DOHH2 (cell line): ENCODE measurements around the gene IGDCC3.

Source experiments
- H3F3A ChIP-seq: fragments of 200-600 bp; sonication (generic), shearing (Covaris generic); 2 replicates; pipeline ENCODE4 v1.6.0; 2016; ENCODE audit warnings: antibody characterized with exemption, mild to moderate bottlenecking; ENCODE audit not compliant: control insufficient read depth, insufficient read depth
- H3K27ac ChIP-seq: fragments of 200-600 bp; sonication (generic); 2 replicates; pipeline ENCODE4 v1.5.1; 2014; ENCODE audit warnings: low read depth, mild to moderate bottlenecking, low read length, moderate library complexity
- H3K27me3 ChIP-seq: fragments of 200-600 bp; sonication (generic); 2 replicates; pipeline ENCODE4 v1.6.1; 2014; ENCODE audit warnings: mild to moderate bottlenecking, low read length, mixed read lengths; ENCODE audit not compliant: control insufficient read depth
- H3K36me3 ChIP-seq: fragments of 200-600 bp; sonication (generic); 2 replicates; pipeline ENCODE4 v1.6.1; 2014; ENCODE audit warnings: mild to moderate bottlenecking, low read length, moderate library complexity, mixed read lengths; ENCODE audit not compliant: control insufficient read depth
- H3K4me1 ChIP-seq: fragments of 200-600 bp; sonication (generic); 2 replicates; pipeline ENCODE4 v1.6.1; 2014; ENCODE audit warnings: mild to moderate bottlenecking, low read length, mixed read lengths; ENCODE audit not compliant: control insufficient read depth
- H3K4me2 ChIP-seq: fragments of 200-600 bp; sonication (generic); 2 replicates; pipeline ENCODE4 v1.6.0; 2014; ENCODE audit warnings: mild to moderate bottlenecking, low read length, moderate library complexity
- H3K4me3 ChIP-seq: fragments of 200-600 bp; sonication (generic); 2 replicates; pipeline ENCODE4 v1.5.1; 2014; ENCODE audit warnings: mild to moderate bottlenecking, low read length, mixed read lengths
- H3K79me2 ChIP-seq: fragments of 200-600 bp; sonication (generic); 2 replicates; pipeline ENCODE4 v1.6.1; 2014; ENCODE audit warnings: mild to moderate bottlenecking, low read length, mixed read lengths; ENCODE audit not compliant: control insufficient read depth
- H3K9me2 ChIP-seq: fragments of 200-600 bp; sonication (generic); replicated peaks from 2 replicates; pipeline ENCODE4 v1.6.1; 2014; ENCODE audit warnings: mild to moderate bottlenecking, low read length, mixed read lengths; ENCODE audit not compliant: control insufficient read depth
- H3K9me3 ChIP-seq: fragments of 200-600 bp; sonication (generic); 2 replicates; pipeline ENCODE4 v1.6.1; 2014; ENCODE audit warnings: antibody characterized with exemption, low read length, mixed read lengths; ENCODE audit not compliant: control insufficient read depth, insufficient read depth
- H4K20me1 ChIP-seq: fragments of 200-600 bp; sonication (generic); 2 replicates; pipeline ENCODE4 v1.6.0; 2014; ENCODE audit warnings: low read depth, mild to moderate bottlenecking, antibody characterized with exemption, low read length, moderate library complexity; ENCODE audit not compliant: control insufficient read depth, insufficient read depth
- EZH2phosphoT487 ChIP-seq: fragments of 200-600 bp; sonication (generic); IDR thresholded peaks from 2 replicates; pipeline ENCODE4 v1.6.1; 2017; ENCODE audit warnings: borderline replicate concordance, mild to moderate bottlenecking, antibody characterized with exemption, low read length, moderate library complexity, mixed read lengths
- TF ChIP-seq, protein P1 (sequence below): fragments of 200-600 bp; sonication (generic); IDR thresholded peaks from one replicate; pipeline ENCODE4 v1.5.1; 2014; ENCODE audit warnings: antibody characterized with exemption, mild to moderate bottlenecking, low read depth, low read length; ENCODE audit not compliant: poor library complexity, severe bottlenecking

Gene IGDCC3

GRCh38 chr15:65309882-65310418 is 67.9 kb downstream of the IGDCC3 start:
- Histone ChIP-seq H3K9me2 (no peaks in the 10 kb centered on the region), H3K9me3 (no peaks in the 10 kb centered on the region), H3K4me1 (peaks cover 14% of the 10 kb centered on the region), H3K27me3 (no peaks in the 10 kb centered on the region; the same call in 1 of the 2 replicates), H3K79me2 (no peaks in the 10 kb centered on the region), H3K4me3 (no peak overlapping the region), H3F3A (peaks cover 19% of the 10 kb centered on the region), H3K27ac (no peak overlapping the region), H3K36me3 (no peaks in the 10 kb centered on the region), H3K4me2 (no peak overlapping the region), H4K20me1 (no peaks in the 10 kb centered on the region)
- TF ChIP-seq, protein P1, sequence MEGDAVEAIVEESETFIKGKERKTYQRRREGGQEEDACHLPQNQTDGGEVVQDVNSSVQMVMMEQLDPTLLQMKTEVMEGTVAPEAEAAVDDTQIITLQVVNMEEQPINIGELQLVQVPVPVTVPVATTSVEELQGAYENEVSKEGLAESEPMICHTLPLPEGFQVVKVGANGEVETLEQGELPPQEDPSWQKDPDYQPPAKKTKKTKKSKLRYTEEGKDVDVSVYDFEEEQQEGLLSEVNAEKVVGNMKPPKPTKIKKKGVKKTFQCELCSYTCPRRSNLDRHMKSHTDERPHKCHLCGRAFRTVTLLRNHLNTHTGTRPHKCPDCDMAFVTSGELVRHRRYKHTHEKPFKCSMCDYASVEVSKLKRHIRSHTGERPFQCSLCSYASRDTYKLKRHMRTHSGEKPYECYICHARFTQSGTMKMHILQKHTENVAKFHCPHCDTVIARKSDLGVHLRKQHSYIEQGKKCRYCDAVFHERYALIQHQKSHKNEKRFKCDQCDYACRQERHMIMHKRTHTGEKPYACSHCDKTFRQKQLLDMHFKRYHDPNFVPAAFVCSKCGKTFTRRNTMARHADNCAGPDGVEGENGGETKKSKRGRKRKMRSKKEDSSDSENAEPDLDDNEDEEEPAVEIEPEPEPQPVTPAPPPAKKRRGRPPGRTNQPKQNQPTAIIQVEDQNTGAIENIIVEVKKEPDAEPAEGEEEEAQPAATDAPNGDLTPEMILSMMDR, result no peak
- TF ChIP-seq EZH2phosphoT487, result no peak

GRCh38 chr15:65307978-65308377 is 69.8 kb downstream of the IGDCC3 start:
- no peaks in the 10 kb centered on the region for H3K9me2 ChIP-seq
- H3K4me2 ChIP-seq, result no peak overlapping the region
- H3K9me3 ChIP-seq, result no peaks in the 10 kb centered on the region
- H3K27ac ChIP-seq, result no peak overlapping the region
- H3K27me3 ChIP-seq, result no peaks in the 10 kb centered on the region; the same call in 1 of the 2 replicates
- H3K36me3 ChIP-seq, result no peaks in the 10 kb centered on the region
- no peak overlapping the region for H3K4me3 ChIP-seq
- TF ChIP-seq, protein P1, result no peak
- TF ChIP-seq EZH2phosphoT487, result no peak
- H3F3A ChIP-seq, result peaks cover 22% of the 10 kb centered on the region
- no peaks in the 10 kb centered on the region for H3K79me2 ChIP-seq
- H3K4me1 ChIP-seq, result peaks cover 27% of the 10 kb centered on the region
- no peaks in the 10 kb centered on the region for H4K20me1 ChIP-seq

- Histone ChIP-seq H3K4me1 (peaks cover 27% of the 10 kb centered on the region), H3K9me3 (no peaks in the 10 kb centered on the region), H3K36me3 (no peaks in the 10 kb centered on the region), H3K9me2 (no peaks in the 10 kb centered on the region), H3K4me2 (no peak overlapping the region), H3K79me2 (no peaks in the 10 kb centered on the region), H3K27ac (no peak overlapping the region), H3K27me3 (no peaks in the 10 kb centered on the region), H4K20me1 (no peaks in the 10 kb centered on the region), H3F3A (peaks cover 22% of the 10 kb centered on the region), H3K4me3 (no peak overlapping the region)
- no peak for TF ChIP-seq EZH2phosphoT487
- TF ChIP-seq, protein P1, result no peak
Observed at GRCh38 chr15:65306551-65306950, 71.3 kb downstream of the IGDCC3 start.
